H9 (cell line): ENCODE data around the gene ELANE. TPM values are rescaled to one million over a fixed set of nuclear protein-coding genes. Genes with fewer than 3 reads are reported as not detected.
A peak's percentile ranks its signal among the peaks of the same experiment; 100 is the strongest.

ENCODE experiments used
- DNase-seq: peaks from one replicate; pipeline ENCODE4 v3.0.0-alpha.2; 2017
- H2AFZ ChIP-seq: one replicate; pipeline ENCODE4 v1.6.1; 2013; ENCODE audit warnings: mild to moderate bottlenecking, low read length, control low read depth, moderate library complexity
- H2AK5ac ChIP-seq: 2 replicates; pipeline ENCODE4 v1.6.1; 2013; ENCODE audit warnings: low read length, control low read depth, mixed read lengths; ENCODE audit not compliant: insufficient read length
- H2BK120ac ChIP-seq: one replicate; pipeline ENCODE4 v1.6.1; 2013; ENCODE audit warnings: low read depth, mild to moderate bottlenecking, low read length, control low read depth, inconsistent platforms; ENCODE audit not compliant: poor library complexity, severe bottlenecking
- H2BK12ac ChIP-seq: 2 replicates; pipeline ENCODE4 v1.6.1; 2013; ENCODE audit warnings: low read length, control low read depth, mixed read lengths, low read depth; ENCODE audit not compliant: insufficient read length
- H2BK15ac ChIP-seq: 2 replicates; pipeline ENCODE4 v1.6.1; 2013; ENCODE audit warnings: low read depth, low read length, control low read depth
- H2BK20ac ChIP-seq: one replicate; pipeline ENCODE4 v1.6.1; 2013; ENCODE audit warnings: low read depth, mild to moderate bottlenecking, low read length, control low read depth, inconsistent platforms; ENCODE audit not compliant: poor library complexity, severe bottlenecking
- H2BK5ac ChIP-seq: 2 replicates; pipeline ENCODE4 v1.6.1; 2013; ENCODE audit warnings: low read length, control low read depth, mixed read lengths; ENCODE audit not compliant: insufficient read length
- H3K14ac ChIP-seq: 2 replicates; pipeline ENCODE4 v1.6.1; 2013; ENCODE audit warnings: low read length, control low read depth; ENCODE audit not compliant: insufficient read depth
- H3K18ac ChIP-seq: 2 replicates; pipeline ENCODE4 v1.6.1; 2013; ENCODE audit warnings: low read depth, mild to moderate bottlenecking, mixed read lengths, low read length, control low read depth; ENCODE audit not compliant: insufficient read length
- H3K23ac ChIP-seq: 2 replicates; pipeline ENCODE4 v1.6.1; 2013; ENCODE audit warnings: low read length, control low read depth, mixed read lengths, low read depth; ENCODE audit not compliant: insufficient read length
- H3K23me2 ChIP-seq: 2 replicates; pipeline ENCODE4 v1.6.1; 2013; ENCODE audit warnings: low read depth, mild to moderate bottlenecking, mixed read lengths, low read length, control low read depth; ENCODE audit not compliant: insufficient read length, poor library complexity, severe bottlenecking
- H3K27ac ChIP-seq: 2 replicates; pipeline ENCODE4 v1.5.1; 2013; ENCODE audit warnings: low read length, control low read depth, mixed read lengths, low read depth; ENCODE audit not compliant: insufficient read length
- H3K27me3 ChIP-seq: 2 replicates; pipeline ENCODE4 v1.6.1; 2013; ENCODE audit warnings: low read length, control low read depth, inconsistent platforms; ENCODE audit not compliant: insufficient read depth
- H3K4ac ChIP-seq: 2 replicates; pipeline ENCODE4 v1.6.1; 2013; ENCODE audit warnings: low read depth, mild to moderate bottlenecking, control low read depth, inconsistent platforms, low read length, moderate library complexity
- H3K4me1 ChIP-seq: 2 replicates; pipeline ENCODE4 v1.6.1; 2013; ENCODE audit warnings: low read length, control low read depth, inconsistent platforms; ENCODE audit not compliant: insufficient read depth
- H3K4me2 ChIP-seq: 2 replicates; pipeline ENCODE4 v1.6.1; 2013; ENCODE audit warnings: low read length, control low read depth, mixed read lengths; ENCODE audit not compliant: insufficient read length, insufficient read depth
- H3K56ac ChIP-seq: 2 replicates; pipeline ENCODE4 v1.6.1; 2013; ENCODE audit warnings: low read depth, mild to moderate bottlenecking, mixed read lengths, low read length, control low read depth; ENCODE audit not compliant: insufficient read length
- H3K79me1 ChIP-seq: 2 replicates; pipeline ENCODE4 v1.6.1; 2013; ENCODE audit warnings: low read depth, mild to moderate bottlenecking, moderate library complexity, low read length, control low read depth, inconsistent platforms; ENCODE audit not compliant: insufficient read depth, poor library complexity, severe bottlenecking
- H3K79me2 ChIP-seq: 2 replicates; pipeline ENCODE4 v1.6.1; 2013; ENCODE audit warnings: low read length, control low read depth, inconsistent platforms; ENCODE audit not compliant: insufficient read depth
- H3K9ac ChIP-seq: 2 replicates; pipeline ENCODE4 v1.6.1; 2013; ENCODE audit warnings: low read length, control low read depth, mixed read lengths; ENCODE audit not compliant: insufficient read length; ENCODE audit errors: extremely low read depth
- H3K9me3 ChIP-seq: one replicate; pipeline ENCODE4 v1.6.1; 2013; ENCODE audit warnings: low read depth, low read length, inconsistent platforms; ENCODE audit not compliant: control insufficient read depth
- H3T11ph ChIP-seq: one replicate; pipeline ENCODE4 v1.6.1; 2013; ENCODE audit warnings: mild to moderate bottlenecking, low read length, control low read depth, inconsistent platforms
- H4K20me1 ChIP-seq: one replicate; pipeline ENCODE4 v1.6.1; 2013; ENCODE audit not compliant: control insufficient read depth, insufficient read length, insufficient read depth
- H4K5ac ChIP-seq: 2 replicates; pipeline ENCODE4 v1.6.1; 2013; ENCODE audit warnings: low read depth, mild to moderate bottlenecking, mixed read lengths, low read length, control low read depth; ENCODE audit not compliant: insufficient read length
- H4K8ac ChIP-seq: replicated peaks from 2 replicates; pipeline ENCODE4 v1.6.1; 2013; ENCODE audit warnings: low read length, control low read depth, mixed read lengths, low read depth; ENCODE audit not compliant: insufficient read length
- H4K91ac ChIP-seq: 2 replicates; pipeline ENCODE4 v1.6.1; 2013; ENCODE audit warnings: low read depth, mild to moderate bottlenecking, moderate library complexity, mixed read lengths, low read length, control low read depth; ENCODE audit not compliant: insufficient read length
- H3K27ac Mint-ChIP-seq, 3 experiments: 2 replicates in 2 of 3; 3 replicates in 1 of 3; pipeline ENCODE4 v1.8.0; 2020 to 2021; ENCODE audit warnings: mixed read lengths in 3 of 3, mild to moderate bottlenecking in 1 of 3, moderate library complexity in 1 of 3
- H3K27me3 Mint-ChIP-seq: 2 replicates; pipeline ENCODE4 v1.8.0; 2021; ENCODE audit warnings: low read depth, mild to moderate bottlenecking, moderate library complexity, mixed read lengths
- H3K36me3 Mint-ChIP-seq, 3 experiments: 2 replicates in 2 of 3; 3 replicates in 1 of 3; pipeline ENCODE4 v1.8.0; 2020 to 2021; ENCODE audit warnings: low read depth in 3 of 3, mixed read lengths in 3 of 3; ENCODE audit not compliant: insufficient read depth in 1 of 3
- H3K4me1 Mint-ChIP-seq, 2 experiments: 2 replicates each; pipeline ENCODE4 v1.8.0; 2020; ENCODE audit warnings: mixed read lengths in 2 of 2
- H3K4me3 Mint-ChIP-seq, 2 experiments: 2 replicates in 1 of 2; 3 replicates in 1 of 2; pipeline ENCODE4 v1.8.0; 2020 to 2021; ENCODE audit warnings: mild to moderate bottlenecking in 2 of 2, mixed read lengths in 2 of 2, moderate library complexity in 1 of 2
- H3K9me3 Mint-ChIP-seq, 2 experiments: 2 replicates in 1 of 2; 3 replicates in 1 of 2; pipeline ENCODE4 v1.8.0; 2020; ENCODE audit warnings: mild to moderate bottlenecking in 2 of 2, mixed read lengths in 2 of 2, moderate library complexity in 1 of 2
- CTCF ChIP-seq: fragments of 200-600 bp; sonication (generic); conservative IDR thresholded peaks from 3 replicates; pipeline ENCODE4 v1.8.0; 2021; ENCODE audit warnings: antibody characterized with exemption, mild to moderate bottlenecking
- WGBS: extraction: QIAGEN DNeasy Blood & Tissue Kit; methylation state at CpG from one replicate; pipeline ENCODE4 v1.1.7; 2013; ENCODE audit warnings: missing lambda C conversion rate, low lambda C conversion rate, mixed read lengths; ENCODE audit not compliant: insufficient read length; ENCODE audit errors: extremely low coverage; 5-methylcytosine and 5-hydroxymethylcytosine counted together
- total RNA-seq: library from RNA; stranded (reverse); gene quantifications from 2 replicates; pipeline ENCODE4 v1.2.1, GENCODE V29; 2021

Gene ELANE
- total RNA-seq, 1 experiment from 2014 or later = not detected

DNA sequence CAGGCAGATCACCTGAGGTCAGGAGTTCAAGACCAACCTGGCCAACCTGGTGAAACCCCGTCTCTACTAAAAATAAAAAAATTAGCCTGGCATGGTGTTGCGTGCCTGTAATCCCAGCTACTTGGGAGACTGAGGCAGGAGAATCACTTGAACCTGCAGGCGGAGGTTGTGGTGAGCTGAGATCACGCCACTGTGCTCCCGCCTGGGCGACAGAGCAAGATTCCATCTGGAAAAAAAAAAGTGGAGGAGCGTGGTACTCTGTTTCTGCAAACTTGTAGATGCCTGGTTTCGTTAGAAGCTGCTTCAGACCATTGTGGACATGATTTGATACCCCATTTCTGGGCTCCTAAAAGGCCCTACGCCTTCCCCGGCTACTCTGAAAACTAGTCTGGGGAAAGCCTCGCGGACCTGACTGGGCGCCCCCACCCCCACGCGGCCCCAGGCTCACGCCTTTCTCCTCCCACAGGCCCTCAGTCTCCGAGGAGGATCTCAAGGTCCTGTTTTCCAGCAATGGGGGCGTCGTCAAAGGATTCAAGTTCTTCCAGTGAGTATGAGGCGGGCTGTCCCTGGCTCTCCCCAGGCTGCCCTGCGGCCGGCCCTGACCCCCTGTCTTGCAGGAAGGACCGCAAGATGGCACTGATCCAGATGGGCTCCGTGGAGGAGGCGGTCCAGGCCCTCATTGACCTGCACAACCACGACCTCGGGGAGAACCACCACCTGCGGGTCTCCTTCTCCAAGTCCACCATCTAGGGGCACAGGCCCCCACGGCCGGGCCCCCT, 41.8 kb upstream of the ELANE start:
- peak; percentile 39 for DNase-seq
- no peak overlapping the region for H4K5ac ChIP-seq
- H3K79me2 ChIP-seq = no peaks in the 10 kb centered on the region
- H4K8ac ChIP-seq = no peak overlapping the region
- no peak overlapping the region for H3K23ac ChIP-seq
- peaks cover 3% of the 10 kb centered on the region; the same call in 1 of the 2 replicates for H3K27me3 Mint-ChIP-seq
- H2BK15ac ChIP-seq = no peak overlapping the region
- WGBS = no CpG with 5 or more reads among the region's 30 CpGs
- H3K27ac ChIP-seq = no peak overlapping the region
- no peak overlapping the region for H2BK12ac ChIP-seq
- no peaks in the 10 kb centered on the region; a peak in 1 of 5 replicates for H3K9me3 Mint-ChIP-seq
- peaks cover 4% of the 10 kb centered on the region for H3K79me1 ChIP-seq
- no peaks in the 10 kb centered on the region for H3K27me3 ChIP-seq
- H3K56ac ChIP-seq = no peak overlapping the region
- H3K4me1 Mint-ChIP-seq = 0 out of 4 replicates have a peak, but pooled peaks cover 0 to 3% of the 10 kb centered on the region in 2 experiments
- no peaks in the 10 kb centered on the region for H3K4me1 ChIP-seq
- H3K18ac ChIP-seq = no peak overlapping the region
- no peak overlapping the region for H3K4me3 Mint-ChIP-seq
- no peaks in the 10 kb centered on the region for H3K23me2 ChIP-seq
- TF ChIP-seq CTCF = no peak
- no peak overlapping the region for H3K9ac ChIP-seq
- no peaks in the 10 kb centered on the region for H4K20me1 ChIP-seq
- no peaks in the 10 kb centered on the region for H3K9me3 ChIP-seq
- H3K4ac ChIP-seq = no peak overlapping the region
- no peak overlapping the region for H3K4me2 ChIP-seq
- no peak overlapping the region for H3K14ac ChIP-seq
- H2BK5ac ChIP-seq = no peak overlapping the region
- H2AK5ac ChIP-seq = no peak overlapping the region
- no peak overlapping the region for H2BK120ac ChIP-seq
- H2AFZ ChIP-seq = no peak overlapping the region
- H3K27ac Mint-ChIP-seq = peak overlapping the region in 1 of 3 experiments; percentile 91; a peak in 2 of 7 replicates
- H4K91ac ChIP-seq = no peak overlapping the region
- no peak overlapping the region for H2BK20ac ChIP-seq
- H3T11ph ChIP-seq = no peak overlapping the region
- peaks cover 36 to 63% (median 62%) of the 10 kb centered on the region in 3 experiments for H3K36me3 Mint-ChIP-seq
